GM12801 (cell line): ENCODE measurements around the gene MAP3K20.

Experiments used
- CTCF ChIP-seq: IDR thresholded peaks from one replicate; pipeline ENCODE4 v1.5.1; 2011; ENCODE audit warnings: control low read depth; ENCODE audit not compliant: insufficient read length; ENCODE audit errors: extremely low read depth

The MAP3K20 gene

GRCh38 chr2:173106959-173107628 is 31.4 kb downstream of the MAP3K20 start:
- no peak for TF ChIP-seq CTCF

- no peak for TF ChIP-seq CTCF
Observed at GRCh38 chr2:173107629-173108022, 32.0 kb downstream of the MAP3K20 start.

GRCh38 chr2:173109253-173110188 is 33.9 kb downstream of the MAP3K20 start:
- TF ChIP-seq CTCF: no peak

- no peak for TF ChIP-seq CTCF
Observed at GRCh38 chr2:173117678-173118077, 42.0 kb downstream of the MAP3K20 start.

GRCh38 chr2:173118395-173118794 is 42.7 kb downstream of the MAP3K20 start:
- no peak for TF ChIP-seq CTCF

GRCh38 chr2:173119069-173119807 is 43.6 kb downstream of the MAP3K20 start:
- no peak for TF ChIP-seq CTCF

- no peak for TF ChIP-seq CTCF
Observed at GRCh38 chr2:173119944-173120343, 44.3 kb downstream of the MAP3K20 start.
